HCT116 (cell line): ENCODE measurements around the gene TCERG1L. TPM values are rescaled to one million over a fixed set of nuclear protein-coding genes. Genes with fewer than 3 reads are reported as not detected.

ENCODE experiments used
- ATAC-seq: fragments of 200-7000 bp; cut with Tn5 transposase; 2 replicates; pipeline ENCODE4 v1.9.1; 2020; ENCODE audit warnings: mild to moderate bottlenecking, moderate library complexity
- BruUV-seq: library from RNA; stranded (reverse); fragments of 400-500 nt; replicated peaks from 2 replicates; lab custom pipeline; 2021; lab: Mats Ljungman, UMichigan
- CTCF ChIA-PET: fragments of 300-600 bp; sonication (Branson Sonifier 250); formaldehyde crosslinking; loops from one replicate; lab custom pipeline; 2021; ENCODE audit warnings: antibody characterized with exemption; lab: Charles Lee
- POLR2A ChIA-PET: fragments of 300-600, 350-600 bp; sonication (Branson Sonifier 250); formaldehyde crosslinking; loops from one replicate; lab custom pipeline; 2021; ENCODE audit warnings: antibody characterized with exemption; lab: Charles Lee
- RAD21 ChIA-PET, 2 experiments: fragments of 300-600 bp; sonication (Branson Sonifier 250); formaldehyde crosslinking; loops; one replicate each; lab custom pipeline; 2023; ENCODE audit warnings: low total read pairs in 2 of 2; ENCODE audit not compliant: uncharacterized antibody in 2 of 2, unreplicated experiment in 2 of 2, low non-redundant PET in 1 of 2; lab: Charles Lee
- DNase-seq: peaks from one replicate; pipeline ENCODE4 v3.0.0-alpha.2; 2010; ENCODE audit warnings: low read depth, low spot score
- H2AFZ ChIP-seq: fragments of 200-600 bp; shearing (Covaris generic), sonication (generic); 2 replicates; pipeline ENCODE4 v1.6.1; 2017; ENCODE audit warnings: low read depth, mixed run types, mixed read lengths, antibody characterized with exemption, low read length; ENCODE audit not compliant: poor library complexity, severe bottlenecking
- H3K27ac ChIP-seq: 2 replicates; pipeline ENCODE4 v1.5.1; 2012; ENCODE audit warnings: low read depth, low read length
- H3K27me3 ChIP-seq: fragments of 200-600 bp; sonication (generic); 2 replicates; pipeline ENCODE4 v1.6.1; 2016; ENCODE audit warnings: mixed run types, low read length, mixed read lengths; ENCODE audit not compliant: insufficient read depth
- H3K36me3 ChIP-seq, 2 experiments: fragments of 200-500 bp in 1 of 2; fragments of 200-600 bp in 1 of 2; sonication (Bioruptor generic) in 1 of 2; sonication (generic) in 1 of 2; 2 replicates each; pipeline versions ENCODE4 v1.5.1 to v1.6.1; 2014 to 2016; ENCODE audit warnings: low read length in 2 of 2, inconsistent platforms in 1 of 2, mixed read lengths in 1 of 2, mixed run types in 1 of 2; ENCODE audit not compliant: insufficient read depth in 2 of 2, control insufficient read depth in 1 of 2
- H3K4me1 ChIP-seq, 2 experiments: fragments of 200-600 bp in 1 of 2; sonication (generic) in 1 of 2; 2 replicates each; pipeline versions ENCODE4 v1.5.1 to v1.6.1; 2012 to 2017; ENCODE audit warnings: low read length in 2 of 2, inconsistent platforms in 1 of 2, mild to moderate bottlenecking in 1 of 2, mixed read lengths in 1 of 2, mixed run types in 1 of 2, moderate library complexity in 1 of 2; ENCODE audit not compliant: insufficient read depth in 2 of 2, control insufficient read depth in 1 of 2
- H3K4me2 ChIP-seq: fragments of 200-600 bp; sonication (generic); 2 replicates; pipeline ENCODE4 v1.6.1; 2017; ENCODE audit warnings: mixed run types, low read length, mixed read lengths
- H3K4me3 ChIP-seq, 2 experiments: fragments of 200-600 bp in 1 of 2; sonication (generic) in 1 of 2; replicated peaks in 1 of 2; 2 replicates each; pipeline ENCODE4 v1.5.1; 2011 to 2016; ENCODE audit warnings: low read length in 2 of 2, control low read depth in 1 of 2, low read depth in 1 of 2, mild to moderate bottlenecking in 1 of 2, mixed read lengths in 1 of 2, mixed run types in 1 of 2
- H3K79me2 ChIP-seq: fragments of 200-600 bp; sonication (generic); 2 replicates; pipeline ENCODE4 v1.6.1; 2017; ENCODE audit warnings: mild to moderate bottlenecking, mixed run types, low read length, moderate library complexity, mixed read lengths; ENCODE audit not compliant: insufficient read depth
- H3K9ac ChIP-seq: fragments of 200-600 bp; sonication (generic); 2 replicates; pipeline ENCODE4 v1.6.1; 2016; ENCODE audit warnings: low read length, mixed read lengths
- H3K9me2 ChIP-seq: fragments of 200-600 bp; sonication (generic), shearing (Covaris generic); 2 replicates; pipeline ENCODE4 v1.6.1; 2017; ENCODE audit warnings: mixed run types, mild to moderate bottlenecking, moderate library complexity; ENCODE audit not compliant: insufficient read depth
- H3K9me3 ChIP-seq, 2 experiments: fragments of 200-500 bp in 1 of 2; fragments of 200-600 bp in 1 of 2; sonication (Bioruptor generic) in 1 of 2; sonication (generic) in 1 of 2; 2 replicates each; pipeline ENCODE4 v1.6.1; 2014 to 2017; ENCODE audit warnings: low read length in 2 of 2, mixed read lengths in 2 of 2, inconsistent platforms in 1 of 2, low read depth in 1 of 2, mild to moderate bottlenecking in 1 of 2, mixed run types in 1 of 2, moderate library complexity in 1 of 2; ENCODE audit not compliant: control insufficient read depth in 1 of 2, insufficient read depth in 1 of 2
- H4K20me1 ChIP-seq: fragments of 200-600 bp; sonication (generic), shearing (Covaris generic); 2 replicates; pipeline ENCODE4 v1.6.1; 2017; ENCODE audit warnings: mixed run types, mild to moderate bottlenecking, moderate library complexity; ENCODE audit not compliant: insufficient read depth
- CBX3 ChIP-seq: IDR thresholded peaks from 2 replicates; pipeline ENCODE4 v1.6.1; 2012; ENCODE audit warnings: low read depth
- CTCF ChIP-seq, 3 experiments: fragments of 200-600 bp in 1 of 3; sonication (generic) in 1 of 3; IDR thresholded peaks in 2 of 3; conservative IDR thresholded peaks in 1 of 3; 2 replicates each; pipeline ENCODE4 v1.5.1; 2012 to 2017; ENCODE audit warnings: low read depth in 2 of 3, low read length in 2 of 3, antibody characterized with exemption in 1 of 3, borderline replicate concordance in 1 of 3, control low read depth in 1 of 3, mild to moderate bottlenecking in 1 of 3, mixed read lengths in 1 of 3, mixed run types in 1 of 3, moderate library complexity in 1 of 3; ENCODE audit not compliant: insufficient read depth in 1 of 3
- ELF1 ChIP-seq: IDR thresholded peaks from 2 replicates; pipeline ENCODE4 v1.6.1; 2012; ENCODE audit warnings: low read depth, borderline replicate concordance
- EZH2phosphoT487 ChIP-seq: fragments of 200-600 bp; IDR thresholded peaks from 2 replicates; pipeline ENCODE4 v1.6.1; 2018; ENCODE audit warnings: antibody characterized with exemption, borderline replicate concordance
- JUND ChIP-seq: IDR thresholded peaks from 2 replicates; pipeline ENCODE4 v1.6.1; 2012
- POLR2A ChIP-seq: IDR thresholded peaks from 2 replicates; pipeline ENCODE4 v1.7.0; 2011; ENCODE audit warnings: borderline replicate concordance; ENCODE audit not compliant: insufficient read depth, insufficient read length; ENCODE audit errors: extremely low read depth
- POLR2AphosphoS5 ChIP-seq: IDR thresholded peaks from 2 replicates; pipeline ENCODE4 v1.6.1; 2011; ENCODE audit warnings: mild to moderate bottlenecking, low read depth, low read length, moderate library complexity
- RAD21 ChIP-seq: IDR thresholded peaks from 2 replicates; pipeline ENCODE4 v1.6.1; 2012; ENCODE audit warnings: low read depth, mild to moderate bottlenecking
- REST ChIP-seq: IDR thresholded peaks from 2 replicates; pipeline ENCODE4 v1.6.1; 2012; ENCODE audit warnings: low read depth
- SIN3A ChIP-seq: IDR thresholded peaks from 2 replicates; pipeline ENCODE4 v1.6.1; 2012; ENCODE audit warnings: low read depth
- SRF ChIP-seq: IDR thresholded peaks from 2 replicates; pipeline ENCODE4 v1.6.1; 2012; ENCODE audit warnings: low read depth
- ZBTB33 ChIP-seq: IDR thresholded peaks from 2 replicates; pipeline ENCODE4 v1.6.1; 2011; ENCODE audit warnings: mild to moderate bottlenecking, low read length, moderate library complexity; ENCODE audit not compliant: insufficient replicate concordance; ENCODE audit errors: extremely low read depth
- ZFX ChIP-seq: fragments of 450-650 bp; IDR thresholded peaks from 2 replicates; pipeline ENCODE4 v1.6.1; 2017
- ZNF274 ChIP-seq: fragments of 200-500 bp; sonication (Bioruptor generic); IDR thresholded peaks from 2 replicates; pipeline ENCODE4 v1.6.1; 2014; ENCODE audit warnings: mild to moderate bottlenecking, low read depth, low read length, inconsistent platforms
- intact Hi-C: fragments of 100-400 bp; cut with micrococcal nuclease; formaldehyde crosslinking; loops from 2 replicates; pipeline ENCODE4 v1.10.0; 2022
- total RNA-seq: library from RNA; stranded (reverse); gene quantifications from one replicate; pipeline ENCODE4 v1.2.1, GENCODE V29; 2021; ENCODE audit not compliant: unreplicated experiment

TCERG1L gene
- total RNA-seq, 1 experiment from 2014 or later, result not detected

DNA sequence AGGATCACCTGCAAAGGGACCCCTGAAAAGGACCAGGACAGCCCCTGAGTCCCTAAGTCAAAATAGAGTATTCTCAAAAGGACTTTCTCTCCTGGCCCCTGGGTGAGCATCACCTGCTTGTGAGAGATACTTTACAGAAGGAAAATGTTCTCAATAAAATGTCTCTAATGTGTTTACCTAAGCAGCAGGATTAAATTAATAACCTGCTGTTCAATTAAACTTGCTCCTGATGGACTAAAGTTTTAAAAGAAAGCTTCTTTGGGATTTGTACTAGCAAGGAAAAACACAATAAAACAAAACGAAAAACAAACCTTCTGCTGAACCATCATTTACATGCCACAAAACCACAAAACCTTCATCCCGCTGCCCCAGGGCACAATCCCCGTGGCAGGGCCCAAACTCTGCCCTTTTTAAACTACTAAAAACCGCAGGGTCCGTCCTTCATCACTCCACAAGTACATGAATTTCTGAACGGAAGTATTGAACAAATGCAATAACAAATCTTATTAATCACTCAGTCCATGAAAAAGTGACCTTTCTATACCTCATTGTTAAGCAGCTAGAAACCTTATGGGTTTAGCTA is 197.7 kb downstream of the TCERG1L start:
- intact Hi-C loops, result no loop called here

GRCh38 chr10:131113165-131113564 is 198.4 kb downstream of the TCERG1L start:
- no TSS peak for BruUV-seq
- no peak overlapping the region for H2AFZ ChIP-seq
- no peaks in the 10 kb centered on the region for H3K4me1 ChIP-seq
- intact Hi-C loops, result no loop called here
- no peaks in the 10 kb centered on the region for H3K9me3 ChIP-seq
- H3K79me2 ChIP-seq, result no peaks in the 10 kb centered on the region
- POLR2A ChIA-PET, result no interaction called here
- CTCF ChIA-PET, result no interaction called here
- no peaks in the 10 kb centered on the region for H4K20me1 ChIP-seq
- no peak for DNase-seq
- H3K27ac ChIP-seq, result no peak overlapping the region
- H3K9me2 ChIP-seq, result no peaks in the 10 kb centered on the region
- no peak overlapping the region for H3K9ac ChIP-seq
- no peak overlapping the region for H3K4me3 ChIP-seq
- no peaks in the 10 kb centered on the region for H3K36me3 ChIP-seq
- H3K27me3 ChIP-seq, result no peaks in the 10 kb centered on the region
- no peak for ATAC-seq
- RAD21 ChIA-PET, result no interaction called here
- H3K4me2 ChIP-seq, result no peak overlapping the region
- TF ChIP-seq ZNF274 (no peak), ZBTB33 (no peak), REST (no peak), ELF1 (no peak), POLR2A (no peak), CTCF (IDR thresholded peaks at IDR 0.05 in 2 of 3, conservative IDR thresholded peaks at IDR 0.05 in 1 of 3; ENCODE audit: borderline replicate concordance in 1 of 3, insufficient read depth in 1 of 3, low read depth in 2 of 3, low read length in 2 of 3) (no peak), RAD21 (no peak), SIN3A (no peak), JUND (no peak), POLR2AphosphoS5 (no peak), SRF (no peak), ZFX (no peak)

More for the DNA sequence above, 197.7 kb downstream of the TCERG1L start:
- Histone ChIP-seq H3K4me3 (no peak overlapping the region), H3K9me2 (no peaks in the 10 kb centered on the region), H3K9ac (no peak overlapping the region), H3K36me3 (no peaks in the 10 kb centered on the region), H4K20me1 (no peaks in the 10 kb centered on the region), H3K79me2 (no peaks in the 10 kb centered on the region), H3K27ac (no peak overlapping the region), H2AFZ (no peak overlapping the region), H3K4me1 (no peaks in the 10 kb centered on the region), H3K4me2 (no peak overlapping the region), H3K9me3 (no peaks in the 10 kb centered on the region), H3K27me3 (no peaks in the 10 kb centered on the region)
- BruUV-seq, result no TSS peak
- ChIA-PET POLR2A (no interaction called here), CTCF (no interaction called here), RAD21 (no interaction called here)
- TF ChIP-seq EZH2phosphoT487 (no peak), CBX3 (no peak), RAD21 (no peak)
- ATAC-seq (no peak), DNase-seq (no peak)
